HG03439 (cell line): ENCODE measurements around the gene SPDL1.

ENCODE experiments used
- ATAC-seq: cut with Tn5 transposase; IDR thresholded peaks from one replicate; pipeline ENCODE4 v1.9.1; 2021; ENCODE audit warnings: mild to moderate bottlenecking, moderate library complexity; ENCODE audit not compliant: unreplicated experiment

SPDL1 gene

DNA sequence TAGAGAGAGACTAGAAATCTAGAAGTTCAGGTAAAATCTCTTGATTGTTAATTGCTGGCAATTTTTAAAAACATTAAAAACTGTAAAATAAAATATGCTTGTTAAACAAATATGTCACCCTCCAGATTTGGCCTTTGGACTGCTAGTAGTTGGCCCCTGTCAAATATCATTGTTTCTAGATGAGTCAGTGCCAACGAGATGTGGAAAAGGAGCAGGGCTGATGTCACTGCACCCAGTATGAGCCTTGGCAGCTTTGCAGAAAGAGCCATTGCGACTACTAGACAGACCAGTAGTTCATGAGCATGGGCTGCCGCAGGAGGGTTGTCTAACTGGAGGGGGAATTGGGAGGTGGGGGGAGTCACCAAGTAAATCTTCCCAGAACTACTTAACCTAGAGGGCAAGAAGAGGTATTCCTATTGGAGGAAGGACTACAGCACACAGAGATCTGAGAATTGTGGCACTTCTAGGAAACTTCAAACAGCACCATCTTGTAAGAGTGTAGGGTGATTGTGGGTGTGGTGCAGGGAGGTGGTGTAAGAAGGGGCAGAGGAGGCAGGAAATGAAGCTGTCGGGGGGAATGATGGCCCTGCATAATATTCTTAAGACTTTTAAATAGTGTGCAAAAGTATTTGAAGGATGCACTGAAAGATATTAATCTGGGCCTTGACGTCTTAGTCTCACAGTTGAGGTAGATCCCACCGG, 46.4 kb downstream of the SPDL1 start:
- ATAC-seq = no peak

DNA sequence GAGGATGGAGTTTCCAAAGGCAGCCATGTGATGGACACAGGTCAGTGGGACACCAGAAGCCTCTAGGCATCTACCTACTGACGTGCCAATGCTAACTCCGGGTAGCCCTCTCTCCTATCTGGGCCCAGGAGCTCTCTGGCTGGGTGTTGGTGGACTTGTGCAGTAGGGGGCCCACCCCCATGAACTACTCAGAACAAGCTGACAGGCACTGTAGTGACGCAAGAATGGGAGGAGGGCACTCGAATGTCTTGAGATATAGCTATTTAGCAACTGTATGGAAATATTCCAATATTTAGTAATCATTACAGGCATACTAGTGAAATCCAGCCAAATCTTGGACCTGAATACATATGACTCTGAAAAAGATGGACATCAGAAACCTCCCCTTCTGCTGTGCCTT, 47.8 kb downstream of the SPDL1 start:
- no peak for ATAC-seq

DNA sequence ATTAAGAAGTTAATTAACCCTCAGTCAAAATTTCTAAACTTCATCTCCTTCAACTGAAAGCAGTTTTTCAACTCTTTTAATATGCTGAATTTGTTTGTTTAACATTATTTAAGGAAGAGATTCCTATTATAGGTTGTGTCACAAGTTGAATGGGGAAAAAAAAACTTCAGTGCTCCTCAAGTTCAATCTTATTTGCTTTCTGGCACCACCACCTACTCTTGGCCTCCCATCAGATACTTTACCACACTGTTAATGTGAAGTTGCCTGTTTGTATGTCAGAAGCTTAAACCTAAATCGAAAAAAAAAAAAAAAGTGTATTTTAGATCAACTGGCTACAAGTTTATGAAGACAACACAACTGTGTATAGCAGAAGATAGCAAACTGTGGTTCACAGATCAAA, 49.4 kb downstream of the SPDL1 start:
- no peak for ATAC-seq

DNA sequence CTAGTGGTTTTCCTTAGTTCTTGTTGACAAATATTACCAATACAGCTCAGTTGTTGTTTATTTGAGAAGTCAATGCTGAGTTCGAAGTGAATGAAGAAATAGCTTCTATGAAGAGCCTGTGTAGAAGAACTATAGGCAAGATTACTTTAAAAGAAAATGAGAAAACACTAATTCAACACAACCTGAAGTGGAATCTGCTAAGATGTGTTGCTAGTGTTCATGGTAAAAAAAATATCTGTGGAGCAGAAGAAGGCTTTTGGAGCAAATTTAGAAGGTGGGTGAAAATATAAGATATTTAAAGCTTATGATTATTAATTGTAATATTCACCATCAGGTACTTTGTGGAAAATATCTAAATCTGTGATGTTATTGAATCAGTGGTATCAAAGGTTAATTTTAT, 51.0 kb downstream of the SPDL1 start:
- ATAC-seq = no peak

DNA sequence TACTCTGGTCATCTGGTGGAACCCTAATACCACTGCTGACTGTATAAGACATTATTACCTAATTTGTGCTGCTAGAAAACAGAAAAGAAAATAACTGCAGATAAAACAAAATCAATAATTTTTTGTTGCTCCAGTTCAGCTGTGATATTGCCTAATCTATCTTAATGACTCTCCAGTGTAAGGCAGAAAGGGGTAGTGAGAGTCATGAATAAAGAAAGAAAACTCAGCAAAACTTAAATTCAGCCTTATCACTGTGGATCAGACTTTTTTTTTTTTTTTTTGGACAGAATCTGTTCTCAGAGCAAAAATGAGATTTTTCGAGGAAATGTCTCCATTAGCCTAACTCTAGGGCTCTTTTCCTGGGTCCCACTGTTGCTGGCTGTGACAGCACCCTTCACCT, 52.4 kb downstream of the SPDL1 start:
- no peak for ATAC-seq

DNA sequence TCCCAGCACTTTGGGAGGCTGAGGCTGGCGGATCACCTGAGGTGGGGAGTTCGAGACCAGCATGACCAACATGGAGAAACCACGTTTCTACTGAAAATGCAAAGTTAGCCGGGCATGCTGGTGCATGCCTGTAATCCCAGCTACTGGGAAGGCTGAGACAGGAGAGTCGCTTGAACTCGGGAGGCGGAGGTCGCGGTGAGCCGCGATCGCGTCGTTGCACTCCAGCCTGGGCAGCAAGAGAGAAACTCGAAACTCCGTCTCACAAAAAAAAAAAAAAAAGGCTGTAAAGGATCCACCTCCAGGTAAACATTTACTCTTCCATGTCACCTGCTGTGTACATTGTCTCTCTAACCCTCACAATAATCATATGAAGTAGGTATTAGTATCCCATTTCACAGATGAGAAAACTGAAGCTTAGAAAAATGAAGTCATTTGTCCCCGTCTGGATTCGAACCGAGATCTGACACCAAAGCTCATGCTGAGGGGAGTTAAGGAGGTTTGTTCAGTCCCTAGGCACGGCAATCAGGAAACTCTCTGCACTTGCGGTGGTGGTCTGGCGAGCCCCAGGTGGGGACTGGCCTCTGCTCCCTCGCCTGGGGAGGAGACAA, 53.0 kb downstream of the SPDL1 start:
- ATAC-seq = no peak

DNA sequence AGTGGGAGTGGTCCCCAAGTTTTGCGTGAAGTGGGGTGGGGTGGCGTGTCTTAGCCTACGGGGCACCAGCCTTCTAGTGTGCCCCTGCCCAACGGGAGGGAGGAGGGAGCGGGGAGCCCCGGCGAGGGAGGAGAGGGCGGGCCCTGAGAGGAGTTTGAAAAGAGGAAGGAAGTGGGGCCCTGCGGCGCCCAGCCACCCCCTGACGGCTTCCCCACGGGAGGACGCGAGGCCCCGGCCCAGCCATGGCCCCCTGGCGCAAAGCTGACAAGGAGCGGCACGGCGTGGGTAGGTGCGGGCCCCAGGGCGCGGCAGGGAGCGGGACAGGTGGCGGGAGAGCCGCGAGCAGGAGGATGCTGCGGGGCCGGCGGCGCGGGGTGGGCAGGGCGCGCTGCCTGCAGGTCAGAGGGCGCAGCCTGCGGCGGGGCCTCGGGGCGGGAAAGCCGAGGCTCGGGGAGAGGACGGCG, 53.5 kb downstream of the SPDL1 start, which contains the start of gene DOCK2:
Gene DOCK2, plus strand, starts transcription at position 191 of the 464 bp plus-strand sequence. Its CDS starts 52 bp downstream, at position 243.
- ATAC-seq = peak; percentile 87

DNA sequence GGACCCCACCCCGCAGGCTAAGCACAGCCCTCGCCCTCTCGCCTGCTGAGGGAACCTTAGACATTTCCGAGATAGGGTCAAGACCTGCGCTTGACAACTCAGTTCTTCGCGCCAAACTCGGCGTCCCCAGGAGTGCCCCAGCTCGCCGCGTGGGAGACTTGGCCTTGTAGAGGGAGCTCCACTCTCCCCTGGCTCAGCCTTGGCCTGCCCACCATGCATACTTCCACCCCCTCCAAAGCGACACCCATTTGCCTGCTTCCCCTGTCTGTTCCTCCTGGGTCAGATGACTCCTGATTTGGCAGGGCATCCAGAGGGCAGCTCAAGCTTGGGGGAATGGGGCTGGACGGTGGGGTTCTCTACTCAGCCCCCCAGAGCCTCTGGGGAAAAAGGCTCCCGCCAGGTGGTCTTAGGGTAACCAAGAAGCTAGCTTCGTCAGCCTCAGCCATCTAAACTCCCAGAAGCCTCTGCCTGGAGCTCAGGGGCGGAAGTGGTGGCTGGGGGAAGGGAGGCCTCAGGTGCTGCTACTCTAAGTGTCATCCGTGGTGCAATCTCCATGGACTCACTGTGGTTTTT, 54.1 kb downstream of the SPDL1 start:
- peak; percentile 61 for ATAC-seq

DNA sequence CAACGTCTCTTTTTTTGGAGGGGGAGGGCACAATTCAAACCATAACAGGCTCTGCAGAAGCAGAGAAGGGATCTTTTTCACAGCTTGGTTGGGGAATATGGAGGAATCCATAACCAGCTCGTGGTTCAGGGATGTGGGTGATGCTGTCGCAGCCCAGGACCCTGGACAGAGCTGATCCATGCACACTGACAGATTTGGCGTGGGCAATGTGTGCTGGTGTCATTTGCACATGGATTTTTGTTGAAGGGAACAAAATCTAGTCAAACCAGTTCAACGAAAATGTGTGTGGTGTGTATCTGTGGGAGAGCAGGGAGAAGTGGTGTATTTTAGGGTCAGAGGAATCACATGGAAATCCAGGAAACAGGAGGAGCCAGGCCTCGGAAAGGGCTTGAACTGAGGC, 57.7 kb downstream of the SPDL1 start:
- no peak for ATAC-seq

DNA sequence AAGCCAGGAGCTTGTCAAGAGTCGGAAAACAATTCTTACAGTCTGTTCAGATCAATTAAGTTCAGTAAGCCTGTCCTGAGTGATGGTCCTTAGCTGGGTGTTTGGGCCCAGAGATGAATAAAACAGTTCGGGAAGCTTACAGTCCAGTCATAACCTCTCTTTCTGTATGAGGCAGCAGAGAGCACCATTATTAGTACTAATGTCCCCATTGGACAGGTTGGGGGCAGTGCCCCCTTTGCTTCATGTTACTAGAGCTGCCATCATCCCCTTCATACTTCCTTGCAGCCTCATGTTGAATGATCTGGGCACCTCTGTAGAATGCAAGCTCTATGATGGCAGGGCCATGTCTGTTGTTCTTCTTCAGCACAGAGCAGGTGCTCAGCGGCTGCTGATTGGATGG, 63.3 kb downstream of the SPDL1 start:
- peak; percentile 46 for ATAC-seq

DNA sequence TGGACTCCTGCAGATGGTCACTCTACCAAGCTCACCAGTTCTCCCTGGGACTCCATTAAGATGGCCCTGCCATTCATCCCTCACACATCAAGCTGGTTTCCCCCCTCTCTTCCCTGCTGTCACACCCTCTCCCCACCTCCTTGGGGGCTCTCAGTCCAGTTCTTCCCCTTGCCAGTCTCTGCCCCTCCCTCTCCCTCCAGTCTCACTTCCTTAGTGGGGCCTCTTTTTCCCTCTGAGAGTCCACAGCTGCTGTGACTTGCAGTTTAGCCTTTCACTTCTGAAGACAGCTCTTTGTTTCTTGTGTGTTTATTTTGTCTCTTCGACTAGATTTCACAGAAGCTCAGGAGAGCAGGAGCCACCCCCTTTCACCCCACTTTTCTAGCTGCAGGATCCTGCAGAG, 64.0 kb downstream of the SPDL1 start:
- ATAC-seq = no peak

DNA sequence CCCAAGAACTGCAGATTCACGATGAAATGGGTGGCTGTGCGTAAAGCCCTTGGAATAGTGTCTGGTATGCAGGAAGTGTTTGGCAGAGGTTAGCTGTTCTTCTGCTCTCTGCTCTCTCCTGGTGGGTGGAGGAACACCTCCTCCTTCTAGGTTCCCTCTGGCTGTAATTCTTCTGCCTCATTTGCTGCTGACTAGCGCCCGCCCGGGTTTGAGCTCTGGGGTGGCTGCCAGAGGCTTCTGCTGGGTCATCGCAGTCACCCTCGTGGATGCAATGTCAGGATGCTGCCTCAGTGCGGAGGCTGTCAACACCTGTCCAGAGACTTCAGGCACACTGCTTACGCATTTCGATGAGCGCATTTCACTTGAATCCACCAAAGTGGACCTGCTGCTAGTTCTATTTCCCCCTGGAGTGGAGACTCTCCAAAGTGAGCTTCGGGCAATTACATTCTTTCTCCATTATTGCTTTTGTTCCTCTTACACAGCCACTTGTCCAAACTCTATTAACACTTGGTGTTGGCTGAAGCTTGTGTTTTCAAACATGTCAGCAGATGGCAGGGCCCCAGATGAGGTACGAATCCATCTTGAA, 65.2 kb downstream of the SPDL1 start:
- no peak for ATAC-seq

DNA sequence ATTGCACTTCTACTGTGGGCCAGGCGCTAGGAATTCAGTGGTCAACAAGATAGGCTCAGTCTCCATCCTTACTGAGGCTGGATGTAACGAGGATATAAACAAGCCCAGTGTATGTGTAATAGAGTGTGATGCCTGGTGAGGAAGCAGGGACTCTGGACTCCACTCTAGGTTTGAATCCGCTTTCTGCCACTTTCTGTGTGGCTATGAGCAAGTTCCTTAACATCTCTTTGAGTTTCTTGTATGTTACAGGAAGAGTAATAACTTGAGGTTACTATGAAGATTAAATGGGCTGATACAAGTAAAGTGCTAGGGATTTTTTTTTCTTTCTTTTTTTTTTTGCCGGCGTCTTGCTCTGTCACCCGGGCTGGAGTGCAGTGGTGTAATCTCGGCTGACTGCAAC, 65.9 kb downstream of the SPDL1 start:
- ATAC-seq = no peak

DNA sequence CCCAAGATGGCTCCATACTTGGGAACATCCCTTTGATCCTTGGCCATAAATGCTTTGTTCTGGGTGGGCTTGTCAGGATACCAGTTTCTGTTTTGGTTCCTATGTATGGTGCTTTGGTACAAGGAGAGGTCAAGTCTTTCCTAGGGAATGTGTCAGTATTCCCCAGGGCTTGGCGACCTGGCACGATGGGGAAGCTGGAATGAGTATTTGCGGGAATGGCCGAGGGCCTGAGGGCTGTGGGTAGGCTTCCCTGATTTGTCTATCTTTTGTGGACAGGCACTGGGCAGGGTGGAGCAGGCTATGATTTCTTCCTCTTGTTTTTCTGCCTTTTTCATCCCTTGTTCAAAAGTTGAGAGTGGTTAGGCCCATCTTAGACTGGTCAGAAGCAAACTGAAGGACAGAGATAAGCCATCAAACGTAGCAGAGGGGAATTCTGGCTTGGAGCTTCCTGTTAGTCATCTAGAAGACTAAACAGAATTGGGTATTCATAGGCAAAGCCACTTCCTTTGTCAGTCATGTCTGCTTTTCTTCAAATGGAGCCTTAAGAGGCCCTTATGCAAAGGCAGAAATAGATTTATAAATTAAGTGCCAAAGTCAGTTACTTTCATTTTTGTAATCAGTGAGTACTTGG, 67.2 kb downstream of the SPDL1 start:
- ATAC-seq = peak; percentile 32

DNA sequence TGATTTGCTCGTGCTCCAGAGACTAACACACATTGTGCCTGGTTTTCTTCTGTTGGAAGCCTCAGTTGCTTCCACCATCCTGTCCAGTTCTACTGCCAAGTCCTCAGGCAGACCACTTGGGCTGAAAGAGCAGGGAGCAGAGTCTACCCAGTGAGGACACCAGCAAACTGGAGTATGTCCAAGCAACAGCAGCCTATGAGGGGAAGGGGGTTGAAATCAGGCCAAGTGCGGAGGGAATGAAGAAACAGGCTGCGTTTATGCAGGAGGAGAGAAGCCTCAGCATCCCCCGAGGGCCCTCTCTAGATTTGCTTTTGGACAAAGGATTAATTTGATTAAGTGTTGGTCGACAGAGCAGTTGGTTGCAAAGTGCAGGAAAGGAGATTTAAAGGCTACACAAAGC, 68.0 kb downstream of the SPDL1 start:
- ATAC-seq = no peak

DNA sequence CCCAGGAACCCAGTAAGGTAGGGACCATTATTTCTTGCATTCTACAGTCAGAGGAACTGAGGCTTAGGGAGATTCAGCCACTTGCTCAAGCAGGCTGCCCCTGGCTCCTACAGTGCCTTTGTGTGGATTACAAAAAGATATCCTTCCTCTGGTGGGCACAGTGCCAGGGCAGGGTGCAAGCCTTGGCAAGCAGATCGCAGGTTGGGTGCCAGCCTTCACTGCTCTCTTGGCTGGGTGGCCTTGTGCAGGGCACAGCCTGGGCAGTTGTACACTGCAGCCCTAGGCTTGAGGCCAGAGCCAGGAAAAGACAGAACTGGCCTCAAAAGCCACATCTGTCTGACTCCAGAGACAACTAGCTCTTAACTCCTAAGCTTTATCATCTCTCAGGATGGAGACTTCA, 68.5 kb downstream of the SPDL1 start:
- no peak for ATAC-seq

DNA sequence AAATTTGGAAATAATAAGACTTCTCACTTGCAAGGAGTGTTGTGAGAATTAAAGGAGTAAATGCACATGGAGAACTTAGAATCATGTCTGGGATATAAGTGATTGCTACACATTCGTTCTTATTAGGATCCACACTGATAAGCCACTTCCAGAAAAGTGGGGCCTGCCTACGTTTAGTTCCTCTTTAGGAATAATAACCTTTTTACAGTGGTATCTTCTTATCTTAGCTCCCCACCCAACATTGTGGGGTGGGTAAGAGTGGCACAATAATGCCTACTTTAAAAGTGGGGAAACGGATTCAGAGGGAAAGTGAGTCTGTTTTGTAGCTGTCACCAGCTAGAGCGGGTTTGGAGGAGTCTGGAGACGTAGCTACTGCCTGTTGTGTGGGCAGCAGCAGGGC, 69.5 kb downstream of the SPDL1 start:
- ATAC-seq = no peak
